GM18861 (cell line): ENCODE results near the gene STX7.
A peak's percentile ranks its signal among the peaks of the same experiment; 100 is the strongest.

Experiments used
- ATAC-seq: cut with Tn5 transposase; IDR thresholded peaks from one replicate; pipeline ENCODE4 v1.9.1; 2021; ENCODE audit not compliant: unreplicated experiment

Gene STX7

DNA sequence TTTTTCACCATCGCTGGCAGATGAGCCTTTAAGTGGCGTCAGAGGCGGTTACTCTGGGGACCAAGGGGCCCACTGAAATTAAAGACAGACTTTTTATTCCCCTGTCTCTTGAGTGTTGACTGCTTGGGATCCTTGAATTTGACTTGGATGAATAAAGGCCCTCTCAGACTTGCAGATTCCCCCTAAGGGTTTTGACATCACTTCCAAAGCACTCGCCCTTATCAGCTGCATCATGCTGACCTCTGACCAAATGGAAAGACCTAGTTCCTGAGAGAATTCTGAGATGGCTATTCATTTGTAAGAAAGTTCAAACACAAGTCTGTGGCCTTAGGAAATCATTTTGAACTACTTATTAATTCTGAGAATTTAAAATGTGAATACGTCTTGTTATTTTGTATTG, 98.2 kb downstream of the STX7 start:
- ATAC-seq = no peak

- no peak for ATAC-seq
Observed at GRCh38 chr6:132414322-132414721, 98.6 kb downstream of the STX7 start.

DNA sequence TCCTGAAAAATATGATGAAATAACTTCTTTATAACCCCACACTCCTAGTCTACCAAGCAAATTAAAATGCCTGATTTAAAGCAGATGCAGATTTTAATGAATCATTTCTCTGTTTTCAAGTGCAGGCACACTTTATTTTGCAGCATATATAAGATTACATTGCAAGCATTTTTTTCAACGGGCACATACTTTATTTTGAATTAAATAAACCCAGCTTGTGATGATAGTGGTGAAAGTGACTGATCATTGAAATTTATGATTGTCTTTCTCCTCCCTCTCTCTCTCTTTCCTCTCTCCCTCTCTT, 99.5 kb downstream of the STX7 start:
- ATAC-seq = no peak

- no peak for ATAC-seq
Observed at GRCh38 chr6:132412656-132413498, 100.0 kb downstream of the STX7 start.

- no peak for ATAC-seq
Observed at GRCh38 chr6:132411296-132411695, 101.6 kb downstream of the STX7 start.

- no peak for ATAC-seq
Observed at GRCh38 chr6:132410830-132411229, 102.1 kb downstream of the STX7 start.

GRCh38 chr6:132405143-132405915, 107.6 kb downstream of the STX7 start:
- peak; percentile 81 for ATAC-seq

DNA sequence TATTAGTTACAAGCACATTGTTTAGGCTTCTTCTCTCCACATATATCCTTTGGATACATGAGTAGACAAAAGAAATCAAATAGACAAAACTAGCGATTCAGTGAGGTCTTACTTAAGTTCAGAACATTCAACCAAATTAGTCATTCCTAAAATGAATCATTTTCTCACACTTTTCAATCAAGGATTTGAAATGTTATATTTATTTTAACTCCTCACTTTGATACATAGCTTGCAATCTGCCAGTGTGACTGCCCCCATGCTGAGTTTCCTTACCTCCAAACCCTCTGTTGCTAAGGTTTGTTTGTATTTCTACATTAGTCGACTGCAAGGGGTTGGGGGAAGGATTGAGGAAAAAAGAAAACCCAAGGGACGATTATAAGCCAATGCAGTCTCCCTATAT, 108.2 kb downstream of the STX7 start:
- peak; percentile 14 for ATAC-seq

GRCh38 chr6:132404330-132404729, 108.6 kb downstream of the STX7 start:
- ATAC-seq = no peak

- ATAC-seq = no peak
Observed at GRCh38 chr6:132401618-132402285, 111.2 kb downstream of the STX7 start.

- no peak for ATAC-seq
Observed at GRCh38 chr6:132400883-132401617, 111.9 kb downstream of the STX7 start, which contains the start of gene MOXD1. Gene MOXD1, minus strand, starts transcription at chr6:132401475. Its CDS starts 49 bp downstream, at chr6:132401426.

GRCh38 chr6:132400555-132400882, 112.4 kb downstream of the STX7 start:
- no peak for ATAC-seq

GRCh38 chr6:132399376-132400074, 113.4 kb downstream of the STX7 start:
- ATAC-seq = no peak
